SK-N-DZ (cell line): ENCODE results near the gene SH3YL1. TPM values are rescaled to one million over a fixed set of nuclear protein-coding genes. Genes with fewer than 3 reads are reported as not detected.

Experiments used
- DNase-seq: peaks from one replicate; pipeline ENCODE4 v3.0.0-alpha.2; 2015; ENCODE audit warnings: low spot score
- polyA plus RNA-seq, 2 experiments: library from polyadenylated mRNA; depleted of rRNA; stranded (reverse); fragments of >200 nt; gene quantifications; 2 replicates each; pipeline ENCODE4 v1.2.3, GENCODE V29; 2014

Gene SH3YL1, protein sequence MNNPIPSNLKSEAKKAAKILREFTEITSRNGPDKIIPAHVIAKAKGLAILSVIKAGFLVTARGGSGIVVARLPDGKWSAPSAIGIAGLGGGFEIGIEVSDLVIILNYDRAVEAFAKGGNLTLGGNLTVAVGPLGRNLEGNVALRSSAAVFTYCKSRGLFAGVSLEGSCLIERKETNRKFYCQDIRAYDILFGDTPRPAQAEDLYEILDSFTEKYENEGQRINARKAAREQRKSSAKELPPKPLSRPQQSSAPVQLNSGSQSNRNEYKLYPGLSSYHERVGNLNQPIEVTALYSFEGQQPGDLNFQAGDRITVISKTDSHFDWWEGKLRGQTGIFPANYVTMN
- polyA plus RNA-seq (2014; cell fraction: cytosol; rRNA removed), result 34.6 and 43.7 TPM in 2 replicates
- polyA plus RNA-seq (2014; cell fraction: nucleus; rRNA removed), result 88.9 and 108 TPM in 2 replicates

DNA sequence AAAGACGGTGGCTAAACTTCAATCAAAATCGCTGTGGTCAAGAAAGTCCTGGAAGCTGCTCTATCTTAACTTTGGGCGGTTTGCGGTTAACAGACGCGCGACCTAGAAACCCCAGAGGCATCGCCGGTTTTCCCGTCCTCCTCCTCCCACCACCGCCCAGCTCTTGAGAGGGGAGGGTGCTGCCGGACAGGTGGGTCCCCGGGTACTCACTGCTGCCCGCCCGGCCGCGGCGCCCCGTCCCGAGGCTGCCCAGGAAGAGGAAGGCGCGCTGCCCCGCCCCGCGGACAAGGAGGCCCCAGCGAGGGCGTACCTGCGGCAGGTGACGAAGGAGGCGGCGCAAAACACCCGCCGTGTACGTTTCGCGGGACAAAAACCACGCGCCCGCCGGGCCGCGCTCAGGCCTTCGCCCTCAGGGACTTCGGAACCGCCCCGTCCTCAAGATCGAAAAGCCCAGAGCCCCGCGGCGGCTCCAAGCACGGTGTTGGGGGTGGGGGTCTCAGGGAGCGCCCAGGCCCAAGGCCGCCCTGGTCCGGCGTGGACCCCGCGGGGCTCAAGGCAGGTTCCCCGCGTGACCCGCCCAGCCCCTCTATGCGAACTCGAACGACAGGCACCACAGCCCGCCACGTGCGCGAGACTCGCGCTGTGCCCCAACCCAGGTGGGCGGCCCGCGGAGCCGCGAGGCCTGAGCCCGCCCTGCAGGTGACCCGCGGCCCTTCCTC is at the start of gene SH3YL1:
TSS of gene SH3YL1 (minus strand) at position 259 of the 719 bp plus-strand sequence. CDS start at position 211, 48 bp downstream.
- peak; percentile 11 for DNase-seq

GRCh38 chr2:310994-311393 is 47.2 kb upstream of the SH3YL1 start:
- DNase-seq, result no peak

DNA sequence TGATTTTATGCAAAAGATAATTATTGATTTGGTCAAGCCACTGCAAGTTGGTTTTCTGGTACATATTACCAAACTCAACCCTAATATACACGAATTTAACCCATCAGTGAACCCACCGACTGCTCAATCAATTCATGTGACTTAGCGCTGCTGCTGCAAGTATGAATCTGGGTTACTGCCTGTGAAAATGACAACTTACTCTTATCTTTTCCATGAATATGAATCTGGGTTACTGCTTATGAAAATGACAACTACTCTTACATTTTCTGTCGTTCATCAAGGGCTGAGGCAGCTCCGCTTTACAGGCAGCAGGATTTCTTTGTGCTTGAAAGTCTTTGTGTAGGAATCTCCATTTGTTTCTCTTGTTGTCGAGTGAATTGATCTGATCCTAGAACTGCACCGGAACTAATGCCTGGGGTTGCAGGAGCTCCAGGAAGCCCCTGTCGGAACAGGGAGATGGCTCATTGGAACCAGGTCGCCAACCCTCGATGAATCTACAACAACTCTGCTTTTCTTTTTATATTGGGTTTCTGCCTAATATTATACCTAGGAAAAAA is 46.2 kb upstream of the SH3YL1 start:
- DNase-seq, result no peak

DNA sequence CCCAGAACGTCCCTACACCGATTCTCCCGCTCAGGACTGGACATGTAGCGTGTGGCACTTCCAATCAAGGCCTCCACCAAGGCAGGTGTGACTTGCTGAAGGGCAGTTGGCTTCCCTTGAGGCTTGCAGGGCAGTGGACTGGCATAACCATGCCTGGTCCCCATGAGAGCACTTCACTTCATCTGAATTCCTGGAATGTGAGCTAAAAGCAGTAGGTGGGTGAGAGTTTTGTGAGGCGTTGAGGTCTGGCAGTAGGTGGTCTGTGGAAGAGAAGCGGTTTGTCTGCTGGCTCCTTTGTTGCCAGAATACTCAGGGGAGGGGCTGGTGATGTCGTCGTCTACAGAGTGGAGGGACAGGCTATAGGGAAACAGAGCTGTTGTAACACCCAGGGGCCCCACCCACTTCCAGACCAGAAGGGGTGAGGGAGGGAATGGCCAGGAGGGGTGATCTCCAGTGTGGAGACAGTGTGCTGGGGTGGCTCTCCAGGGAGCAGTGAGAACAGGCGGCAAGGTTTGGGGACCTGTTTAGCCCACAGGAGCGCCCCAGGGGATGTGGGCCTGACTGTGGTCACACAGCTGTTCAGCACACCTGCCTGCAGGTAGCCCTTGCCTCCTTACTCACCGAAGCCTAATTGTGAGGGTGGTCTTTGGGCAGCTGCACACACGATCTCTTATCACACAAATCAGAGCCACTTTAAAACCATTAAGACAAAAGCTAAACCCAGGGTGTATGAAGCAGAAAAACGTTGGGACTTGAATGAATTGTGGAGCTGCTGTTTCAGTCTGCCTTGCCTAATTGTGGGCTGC is 45.5 kb upstream of the SH3YL1 start:
- DNase-seq, result no peak

GRCh38 chr2:305366-305765 is 41.5 kb upstream of the SH3YL1 start:
- no peak for DNase-seq

DNA sequence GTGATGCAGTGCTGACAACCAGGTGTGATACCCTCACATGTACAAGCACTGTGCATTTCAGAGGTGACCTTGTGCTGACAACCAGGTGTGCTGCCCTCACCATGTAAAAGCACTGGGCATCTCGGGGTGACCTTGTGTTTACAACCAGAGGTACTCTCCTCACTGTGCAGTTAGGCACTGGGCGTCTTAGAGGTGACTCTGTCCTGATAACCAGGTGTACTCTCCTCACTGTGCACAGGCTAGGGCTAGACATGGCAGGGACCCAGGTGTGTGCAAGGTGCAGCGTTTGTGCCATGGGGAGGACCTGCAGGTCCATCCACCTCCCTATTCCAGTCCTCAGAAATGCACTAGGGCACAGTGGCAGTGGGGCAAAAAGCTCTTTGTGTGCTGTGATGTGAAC is 32.5 kb upstream of the SH3YL1 start:
- DNase-seq, result no peak

DNA sequence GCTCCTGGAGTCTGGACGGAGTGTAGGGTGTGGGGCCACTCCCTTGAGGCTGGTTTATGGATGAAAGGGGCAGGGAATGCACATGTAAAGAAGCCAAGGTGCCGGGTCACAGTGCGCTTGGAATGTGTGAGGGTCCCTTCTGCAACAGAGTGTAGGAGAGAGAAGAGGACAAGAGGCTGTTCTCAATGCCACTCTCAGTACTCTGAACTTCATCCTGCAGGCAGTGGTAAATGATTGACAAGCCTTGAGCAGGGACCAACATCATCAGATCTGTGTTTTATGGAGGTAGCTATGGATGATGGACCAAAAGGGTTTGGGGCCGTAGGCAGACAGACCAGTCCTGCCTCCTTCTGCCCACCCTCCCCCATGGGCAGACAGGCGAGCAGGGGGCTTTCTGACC is 31.3 kb upstream of the SH3YL1 start:
- DNase-seq, result no peak

GRCh38 chr2:290090-290722 is 26.4 kb upstream of the SH3YL1 start:
- DNase-seq, result peak; percentile 60

DNA sequence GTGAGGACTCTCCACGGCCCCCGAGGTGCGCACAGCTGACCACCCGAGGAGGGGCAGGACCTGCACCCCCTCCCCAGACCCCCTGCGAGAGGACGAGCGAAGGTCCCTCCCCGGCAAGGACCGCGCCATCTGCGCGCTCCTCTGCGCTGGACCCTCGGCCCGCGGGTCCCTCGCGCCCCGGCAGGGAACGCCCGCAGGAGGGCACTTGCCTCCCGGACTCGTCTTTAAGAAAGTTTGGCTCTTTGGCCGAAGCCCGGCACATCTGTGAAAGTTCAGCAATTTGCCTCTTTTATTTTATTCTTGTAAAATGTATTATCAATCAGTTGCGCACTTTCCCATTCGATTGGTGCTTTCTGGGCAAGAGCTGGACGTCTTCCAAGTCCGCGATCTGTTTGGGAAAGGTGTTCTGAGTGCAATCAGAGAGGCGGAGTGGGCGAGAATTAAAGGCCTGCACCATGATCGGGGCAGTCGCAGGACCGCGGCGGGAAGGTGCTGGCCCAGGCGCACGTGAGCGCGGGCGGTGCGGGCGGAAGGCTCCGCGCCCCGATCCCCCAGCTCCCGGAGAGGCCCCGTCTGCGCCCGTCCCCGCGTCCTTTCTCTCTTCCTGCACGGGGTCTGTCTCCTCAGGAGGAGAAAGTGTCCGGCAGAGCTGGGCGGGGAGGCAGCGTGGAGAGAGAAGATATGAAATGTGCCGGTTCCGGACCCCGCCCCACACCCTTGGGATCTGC is 25.7 kb upstream of the SH3YL1 start:
- DNase-seq, result no peak

DNA sequence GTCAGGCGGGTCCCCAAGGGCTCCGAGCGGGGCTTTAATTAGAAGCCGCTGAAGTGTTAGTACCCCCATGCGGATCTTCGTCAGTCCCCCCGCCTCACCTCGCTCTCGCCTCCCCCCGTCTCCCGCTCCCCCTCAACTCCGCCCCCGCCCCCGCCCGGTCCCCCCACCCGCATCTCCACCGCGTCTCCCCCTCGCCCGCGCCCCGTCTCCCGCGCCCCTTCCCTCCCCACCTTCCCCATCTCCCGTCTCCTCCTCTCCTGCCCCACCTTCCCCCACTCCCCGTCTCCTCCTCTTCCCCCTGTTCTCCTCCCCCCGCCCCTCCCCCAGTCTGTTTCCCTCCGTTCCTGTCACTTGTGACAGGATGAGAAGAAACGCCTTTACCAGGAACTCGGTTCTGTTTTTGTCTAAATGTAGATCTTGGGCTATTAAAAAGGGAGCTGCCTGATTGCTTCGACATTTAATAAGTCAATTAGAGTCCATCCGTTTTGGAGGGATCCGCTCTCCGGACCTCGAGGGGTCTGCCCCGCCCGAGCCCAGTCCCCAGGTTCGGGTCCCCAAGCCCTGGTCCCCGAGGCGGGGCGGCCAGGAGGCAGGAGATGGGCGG is 25.0 kb upstream of the SH3YL1 start:
- DNase-seq, result no peak

DNA sequence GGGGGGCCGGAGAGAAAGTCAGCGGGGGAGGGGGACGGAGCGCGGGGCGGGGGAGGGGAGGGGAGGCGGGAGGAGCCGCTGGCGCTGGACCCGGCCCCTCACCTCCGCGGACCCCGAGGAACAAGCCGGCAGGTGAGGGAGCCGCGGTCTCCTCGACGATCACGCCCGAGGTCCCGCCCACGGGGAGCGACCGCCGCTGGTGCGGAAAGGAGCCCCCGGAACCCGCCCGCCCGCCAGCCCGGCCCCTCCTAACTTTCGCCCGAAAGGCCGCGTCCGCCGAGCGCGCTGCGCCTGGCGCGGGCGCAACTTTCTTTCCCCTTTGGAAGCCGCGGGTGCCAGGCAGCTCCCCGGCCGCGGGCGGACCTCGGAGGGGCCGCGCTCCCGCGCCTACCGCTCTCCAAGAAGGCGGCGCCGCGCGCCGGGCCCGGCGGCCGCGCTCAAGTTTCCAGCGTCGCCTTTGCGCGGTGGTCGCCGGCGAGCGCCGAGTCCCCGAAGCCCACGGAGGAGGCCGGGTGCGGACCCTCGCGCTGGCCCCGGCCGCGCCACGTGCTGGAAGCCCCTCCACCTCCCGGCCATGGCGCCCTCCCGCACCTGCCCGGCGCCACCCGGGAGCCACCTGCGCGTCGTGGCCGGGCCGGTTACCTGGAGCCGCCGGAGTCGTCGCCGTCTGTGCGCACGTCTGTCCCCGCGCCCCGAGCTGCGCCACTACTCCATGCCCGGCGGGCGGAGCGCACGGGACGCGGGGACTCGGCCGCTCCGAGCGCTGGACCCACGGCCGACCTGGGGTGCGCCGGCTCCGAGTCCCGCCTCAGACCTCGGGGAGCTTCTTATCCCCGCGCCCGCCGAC is 24.3 kb upstream of the SH3YL1 start, which contains the start of gene ALKAL2:
TSS of gene ALKAL2 (minus strand) at position 181 of the 847 bp plus-strand sequence. CDS start 256 bp downstream, outside the sequence.
- DNase-seq, result no peak

DNA sequence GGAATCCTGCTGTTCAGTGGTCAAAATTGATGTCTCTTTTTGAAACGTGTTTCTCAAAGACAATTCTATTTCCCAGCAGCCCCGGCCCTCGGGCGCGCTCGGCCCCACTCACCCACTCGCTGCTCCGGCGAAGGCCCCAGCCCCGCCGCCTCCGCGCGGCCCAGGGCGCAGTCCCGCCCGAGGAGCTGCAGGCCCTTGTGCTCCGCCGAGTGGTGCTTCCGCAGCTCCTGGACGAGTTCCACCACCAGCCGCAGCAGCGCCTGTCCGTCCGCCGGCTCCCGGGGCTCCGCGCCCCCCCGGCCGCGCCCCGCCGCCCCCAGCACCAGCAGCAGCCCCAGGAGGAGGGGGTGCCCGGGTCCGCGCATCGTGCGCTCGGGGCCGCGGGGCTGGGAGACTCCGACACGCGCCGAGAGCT is 23.6 kb upstream of the SH3YL1 start:
- DNase-seq, result no peak

DNA sequence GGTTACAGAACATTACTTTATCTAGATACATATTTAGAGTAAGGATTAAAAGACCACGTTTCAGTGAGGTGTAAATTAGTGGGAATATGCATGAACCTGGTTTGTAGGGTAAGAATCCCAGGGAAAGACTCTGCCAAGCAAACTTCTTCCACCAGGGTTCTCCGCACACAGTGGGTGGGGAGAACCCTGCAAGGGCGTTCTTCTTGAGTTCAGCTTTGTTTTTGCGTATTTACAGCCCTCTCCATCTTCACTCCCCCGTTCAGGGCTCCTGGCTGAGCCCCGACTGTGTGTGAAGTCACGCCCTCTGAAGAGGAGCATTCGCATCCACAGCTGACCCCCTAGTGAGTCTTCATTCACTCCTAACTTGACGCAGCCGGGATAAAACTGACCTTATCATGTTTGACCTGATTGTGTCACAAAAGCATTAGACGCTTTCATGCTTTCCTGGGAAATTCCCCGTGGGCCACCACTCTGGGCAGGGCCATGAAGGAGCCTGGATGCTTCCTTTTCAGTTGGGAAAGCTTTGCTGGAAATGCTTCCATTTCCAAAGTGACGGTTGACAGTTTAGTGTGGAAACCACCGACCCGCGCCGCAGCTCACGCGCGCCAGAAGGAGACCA is 23.1 kb upstream of the SH3YL1 start:
- no peak for DNase-seq

GRCh38 chr2:286035-286434 is 22.2 kb upstream of the SH3YL1 start:
- DNase-seq, result no peak

GRCh38 chr2:285531-285930 is 21.7 kb upstream of the SH3YL1 start:
- DNase-seq, result no peak

DNA sequence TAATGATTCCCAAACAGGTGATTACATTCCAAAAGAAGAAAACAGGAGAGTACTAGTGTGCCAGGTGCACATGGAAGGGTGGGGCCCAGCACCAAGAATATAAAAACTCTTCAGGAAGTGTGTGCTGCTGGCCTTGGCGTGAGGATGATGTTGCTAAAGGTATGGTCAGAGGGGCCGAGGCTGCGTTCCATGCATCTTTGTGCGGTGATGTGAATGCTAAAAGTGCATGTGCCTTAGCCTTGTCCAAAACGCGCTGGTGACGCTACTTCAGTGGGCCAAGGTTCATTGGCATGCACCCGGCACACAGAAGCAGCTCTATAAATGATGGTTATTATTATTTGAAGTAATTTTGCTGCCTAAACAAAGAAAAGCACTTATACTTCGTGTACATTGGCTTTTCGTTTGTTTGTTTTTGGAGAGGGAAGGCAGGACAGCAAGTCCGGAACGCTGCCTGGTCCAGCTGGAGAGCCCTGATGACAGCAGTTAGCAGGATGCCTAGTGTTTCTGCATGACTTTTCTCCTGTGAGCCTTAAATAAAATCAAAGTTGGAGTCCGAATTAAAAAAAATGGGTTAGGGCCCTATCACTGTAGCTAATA is 21.2 kb upstream of the SH3YL1 start:
- no peak for DNase-seq

DNA sequence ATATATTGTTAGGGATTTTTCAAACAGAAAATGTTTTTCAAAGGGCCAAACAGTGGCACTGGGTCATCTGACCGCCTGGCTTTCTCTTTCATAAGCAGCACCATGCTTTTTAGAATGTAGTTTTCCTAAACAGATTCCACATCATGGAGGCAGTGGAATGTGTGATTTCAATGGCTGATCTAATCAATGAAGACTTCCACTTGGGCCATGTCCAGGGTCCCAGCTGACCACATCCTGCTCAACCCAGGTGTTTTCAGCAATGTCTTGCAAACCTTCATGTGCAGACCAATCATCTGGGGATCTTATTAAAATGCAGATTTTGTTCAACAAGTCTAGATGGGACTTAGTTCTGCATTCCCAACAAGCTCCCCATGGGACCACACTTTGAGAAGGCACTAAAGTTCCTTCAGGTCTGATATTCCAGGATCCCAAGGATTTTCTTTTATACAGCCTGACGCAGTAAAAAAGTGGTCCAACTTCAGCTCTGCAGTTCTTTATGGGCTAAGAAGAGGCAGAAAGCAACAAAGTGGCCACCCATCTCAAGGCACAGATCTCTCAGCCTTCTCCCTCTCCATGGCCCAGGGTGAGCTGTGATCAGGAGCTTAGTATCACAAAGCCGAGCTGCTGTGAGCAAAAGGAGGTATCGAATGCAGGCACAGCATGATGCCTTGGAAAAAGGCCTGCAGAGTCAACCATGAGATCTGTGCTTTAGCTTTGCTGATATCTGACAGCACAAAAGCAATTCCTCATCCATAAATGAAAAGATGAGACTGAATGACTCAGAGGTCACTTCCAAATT is 20.4 kb upstream of the SH3YL1 start:
- no peak for DNase-seq
